IMR-90 (cell line): Measurements from ENCODE around the gene SYCP3. TPM values are rescaled to one million over a fixed set of nuclear protein-coding genes. Genes with fewer than 3 reads are reported as not detected.

ENCODE experiments used
- ATAC-seq: fragments of 200-7000 bp; cut with Tn5 transposase; 2 replicates; pipeline ENCODE4 v1.9.1; 2020; ENCODE audit warnings: low read depth, mild to moderate bottlenecking, moderate library complexity
- BruUV-seq: library from RNA; stranded (reverse); fragments of 400-500 nt; replicated peaks from 2 replicates; lab custom pipeline; 2021; lab: Mats Ljungman, UMichigan
- CTCF ChIA-PET: fragments of 300-600 bp; formaldehyde crosslinking; extraction: SDS; loops from one replicate; lab custom pipeline; 2021; ENCODE audit warnings: antibody characterized with exemption; lab: Yijun Ruan, JAX
- POLR2A ChIA-PET: fragments of 300-600 bp; sonication (Branson Sonifier 250); formaldehyde crosslinking; loops from one replicate; lab custom pipeline; 2022; ENCODE audit warnings: antibody characterized with exemption; ENCODE audit not compliant: unreplicated experiment; lab: Charles Lee
- DNase-seq: peaks from one replicate; pipeline ENCODE4 v3.0.0; 2013
- H2AFZ ChIP-seq: replicated peaks from 2 replicates; pipeline ENCODE3; 2013; ENCODE audit warnings: low read length, mild to moderate bottlenecking; ENCODE audit not compliant: poor library complexity
- H2AK5ac ChIP-seq: 2 replicates; pipeline ENCODE4 v1.6.1; 2013; ENCODE audit warnings: low read depth, low read length, inconsistent platforms
- H2AK9ac ChIP-seq: replicated peaks from 2 replicates; pipeline ENCODE3; 2013; ENCODE audit warnings: mild to moderate bottlenecking, low read depth, low read length, moderate library complexity; ENCODE audit not compliant: poor library complexity
- H2BK120ac ChIP-seq: 2 replicates; pipeline ENCODE4 v1.6.1; 2013; ENCODE audit warnings: low read depth, low read length, inconsistent platforms
- H2BK15ac ChIP-seq: 3 replicates; pipeline ENCODE4 v1.6.1; 2013; ENCODE audit warnings: low read depth, low read length, inconsistent platforms
- H2BK20ac ChIP-seq: 2 replicates; pipeline ENCODE4 v1.6.1; 2013; ENCODE audit warnings: low read depth, mild to moderate bottlenecking, inconsistent platforms, low read length, moderate library complexity
- H2BK5ac ChIP-seq: 2 replicates; pipeline ENCODE4 v1.6.1; 2013; ENCODE audit warnings: mild to moderate bottlenecking, low read depth, low read length, inconsistent platforms; ENCODE audit not compliant: poor library complexity, severe bottlenecking
- H3K14ac ChIP-seq: replicated peaks from 2 replicates; pipeline ENCODE4 v1.6.1; 2013; ENCODE audit warnings: low read depth, low read length, inconsistent platforms
- H3K18ac ChIP-seq: 2 replicates; pipeline ENCODE4 v1.6.1; 2013; ENCODE audit warnings: low read depth, low read length, control low read depth
- H3K23ac ChIP-seq: 2 replicates; pipeline ENCODE4 v1.6.1; 2013; ENCODE audit warnings: low read depth, low read length, inconsistent platforms
- H3K27ac ChIP-seq: 2 replicates; pipeline ENCODE4 v1.5.1; 2013; ENCODE audit warnings: mild to moderate bottlenecking, control low read depth, low read length; ENCODE audit not compliant: insufficient read depth
- H3K27me3 ChIP-seq: 2 replicates; pipeline ENCODE4 v1.6.1; 2013; ENCODE audit warnings: low read length; ENCODE audit not compliant: control insufficient read depth, insufficient read depth
- H3K36me3 ChIP-seq: 2 replicates; pipeline ENCODE4 v1.6.1; 2013; ENCODE audit warnings: low read length, mixed read lengths; ENCODE audit not compliant: control insufficient read depth, insufficient read depth
- H3K4ac ChIP-seq: 2 replicates; pipeline ENCODE4 v1.6.1; 2013; ENCODE audit warnings: low read depth, low read length, inconsistent platforms
- H3K4me1 ChIP-seq: 2 replicates; pipeline ENCODE4 v1.6.1; 2013; ENCODE audit warnings: low read length, mixed read lengths; ENCODE audit not compliant: control insufficient read depth, insufficient read depth
- H3K4me2 ChIP-seq: 2 replicates; pipeline ENCODE4 v1.6.1; 2013; ENCODE audit warnings: low read depth, mild to moderate bottlenecking, control low read depth, low read length, moderate library complexity
- H3K4me3 ChIP-seq: 2 replicates; pipeline ENCODE4 v1.5.1; 2013; ENCODE audit warnings: low read depth, mild to moderate bottlenecking, control low read depth, low read length, moderate library complexity; ENCODE audit not compliant: insufficient read depth
- H3K56ac ChIP-seq: 2 replicates; pipeline ENCODE4 v1.6.1; 2013; ENCODE audit warnings: low read length, inconsistent platforms; ENCODE audit not compliant: insufficient read depth; ENCODE audit errors: extremely low read depth
- H3K79me1 ChIP-seq, 2 experiments: 2 replicates each; pipeline ENCODE4 v1.6.1; 2013; ENCODE audit warnings: low read length in 2 of 2, inconsistent platforms in 1 of 2, low read depth in 1 of 2
- H3K9ac ChIP-seq: 2 replicates; pipeline ENCODE4 v1.6.1; 2013; ENCODE audit warnings: low read depth, low read length, control low read depth
- H3K9me1 ChIP-seq: 2 replicates; pipeline ENCODE4 v1.6.1; 2013; ENCODE audit warnings: low read length, inconsistent platforms; ENCODE audit not compliant: insufficient read depth
- H3K9me3 ChIP-seq: 2 replicates; pipeline ENCODE4 v1.6.1; 2013; ENCODE audit warnings: low read length; ENCODE audit not compliant: control insufficient read depth, insufficient read depth
- H4K20me1 ChIP-seq: 2 replicates; pipeline ENCODE4 v1.6.1; 2013; ENCODE audit warnings: low read length, inconsistent platforms; ENCODE audit not compliant: insufficient read depth
- H4K5ac ChIP-seq: 2 replicates; pipeline ENCODE4 v1.6.1; 2013; ENCODE audit warnings: mild to moderate bottlenecking, low read depth, low read length, control low read depth
- H4K8ac ChIP-seq, 2 experiments: 2 replicates each; pipeline ENCODE4 v1.6.1; 2013; ENCODE audit warnings: low read depth in 2 of 2, low read length in 2 of 2, control low read depth in 1 of 2, inconsistent platforms in 1 of 2
- H4K91ac ChIP-seq: 2 replicates; pipeline ENCODE4 v1.6.1; 2013; ENCODE audit warnings: low read depth, low read length, inconsistent platforms; ENCODE audit not compliant: insufficient read depth
- BHLHE40 ChIP-seq: fragments of 150-350 bp; IDR thresholded peaks from 2 replicates; pipeline ENCODE4 v1.6.1; 2016; ENCODE audit warnings: mild to moderate bottlenecking, low read depth, low read length
- CEBPB ChIP-seq: IDR thresholded peaks from 2 replicates; pipeline ENCODE4 v1.6.1; 2012; ENCODE audit warnings: low read depth, low read length, improper control_type of control experiment
- CTCF ChIP-seq: conservative IDR thresholded peaks from 2 replicates; pipeline ENCODE4 v1.5.1; 2012; ENCODE audit warnings: mild to moderate bottlenecking, low read depth, low read length, improper control_type of control experiment
- MAFK ChIP-seq: IDR thresholded peaks from 2 replicates; pipeline ENCODE4 v1.6.1; 2012; ENCODE audit warnings: low read depth, low read length, improper control_type of control experiment
- MAZ ChIP-seq: IDR thresholded peaks from 2 replicates; pipeline ENCODE4 v1.6.1; 2012; ENCODE audit warnings: low read depth, mild to moderate bottlenecking, low read length, improper control_type of control experiment, moderate library complexity, borderline replicate concordance
- MXI1 ChIP-seq: IDR thresholded peaks from 2 replicates; pipeline ENCODE4 v1.6.1; 2012; ENCODE audit warnings: low read depth, mild to moderate bottlenecking, low read length, moderate library complexity, borderline replicate concordance
- RAD21 ChIP-seq: IDR thresholded peaks from 2 replicates; pipeline ENCODE4 v1.6.1; 2012; ENCODE audit warnings: low read length, improper control_type of control experiment
- USF2 ChIP-seq: fragments of 150-350 bp; IDR thresholded peaks from 2 replicates; pipeline ENCODE4 v1.6.1; 2017; ENCODE audit warnings: mild to moderate bottlenecking, antibody characterized with exemption, low read length, low read depth
- WGBS, 2 experiments: methylation state at CpG; one replicate each; pipeline versions ENCODE4 v1.1.5 to v1.1.7; 2013; ENCODE audit warnings: missing lambda C conversion rate in 2 of 2; ENCODE audit not compliant: insufficient read length in 1 of 2; ENCODE audit errors: extremely low coverage in 2 of 2; 5-methylcytosine and 5-hydroxymethylcytosine counted together
- dilution Hi-C: fragments of 300-500 bp; cut with HindIII; formaldehyde crosslinking; loops from one replicate; pipeline ENCODE4 v1.14.3; 2018; ENCODE audit warnings: low sequenced_read_pairs; ENCODE audit not compliant: unreplicated experiment
- in situ Hi-C: fragments of 300-500 bp; cut with MboI; formaldehyde crosslinking; loops from 3 replicates; pipeline ENCODE4 v1.14.3; 2019; ENCODE audit warnings: low sequenced_read_pairs, inconsistent platforms, mixed read lengths
- intact Hi-C: fragments of 100-400 bp; cut with micrococcal nuclease; formaldehyde crosslinking; loops from 2 replicates; pipeline ENCODE4 v1.10.0; 2022
- polyA plus RNA-seq, 3 experiments: library from polyadenylated mRNA; depleted of rRNA; stranded (reverse); fragments of >200 nt; gene quantifications; 2 replicates each; pipeline ENCODE4 v1.2.3, GENCODE V29; 2012; ENCODE audit warnings: low replicate concordance in 1 of 3
- total RNA-seq: library from RNA; depleted of rRNA; stranded (reverse); fragments of >200 nt; gene quantifications from 2 replicates; pipeline ENCODE4 v1.2.3, GENCODE V29; 2012

Gene SYCP3
- total and polyA plus RNA-seq, 2 of the 4 experiments (the other 2 are of a cell fraction), result 0.07 TPM; not detected in 1

GRCh38 chr12:101783150-101783549 is 43.9 kb upstream of the SYCP3 start:
- DNase-seq (no peak), ATAC-seq (no peak)
- H2AFZ ChIP-seq, result no peak overlapping the region
- H3K18ac ChIP-seq, result no peak overlapping the region
- no peaks in the 10 kb centered on the region for H3K27me3 ChIP-seq
- H3K4me2 ChIP-seq, result no peak overlapping the region
- H3K56ac ChIP-seq, result no peak overlapping the region
- peak overlapping the region; percentile 43 for H3K14ac ChIP-seq
- H2BK15ac ChIP-seq, result no peak overlapping the region
- no peak overlapping the region for H3K23ac ChIP-seq
- H3K9me3 ChIP-seq, result no peaks in the 10 kb centered on the region
- peak overlapping the region; percentile 40; the same call in 1 of the 2 replicates for H2AK5ac ChIP-seq
- no peak overlapping the region for H2BK120ac ChIP-seq
- POLR2A ChIA-PET, result no interaction called here
- peaks cover 7% of the 10 kb centered on the region for H3K4me1 ChIP-seq
- intact Hi-C loops (no loop called here), in situ Hi-C loops (no loop called here), dilution Hi-C loops (no loop called here)
- TF ChIP-seq RAD21 (no peak), CEBPB (no peak), MAZ (no peak), USF2 (no peak), CTCF (no peak), BHLHE40 (no peak), MAFK (no peak), MXI1 (no peak)
- no peak overlapping the region for H4K91ac ChIP-seq
- no TSS peak for BruUV-seq
- 100% methylated on average over 2 of the region's 2 CpGs; no CpG with 5 or more reads in 1 of the 2 experiments for WGBS, 2 experiments
- H3K36me3 ChIP-seq, result 0 out of 2 replicates have a peak, but pooled peaks cover 1% of the 10 kb centered on the region
- H3K9ac ChIP-seq, result no peak overlapping the region
- CTCF ChIA-PET, result interaction anchor here (0.7 to 1.4 kb wide), 2 partner anchors 10 to 32 kb away, joined by 5 to 8 read pairs; no protein-coding TSS in a partner anchor
- H3K4me3 ChIP-seq, result no peak overlapping the region
- H4K5ac ChIP-seq, result no peak overlapping the region
- no peak overlapping the region for H2BK5ac ChIP-seq
- H2AK9ac ChIP-seq, result no peak overlapping the region
- H3K9me1 ChIP-seq, result peaks cover 9% of the 10 kb centered on the region
- H3K4ac ChIP-seq, result 0 out of 2 replicates have a peak overlapping the region, but pooled peaks have one; percentile 8
- no peak overlapping the region for H4K8ac ChIP-seq
- no peak overlapping the region for H3K27ac ChIP-seq
- no peaks in the 10 kb centered on the region; a peak in 2 of 4 replicates for H3K79me1 ChIP-seq
- no peak overlapping the region for H2BK20ac ChIP-seq
- H4K20me1 ChIP-seq, result no peaks in the 10 kb centered on the region
